Effector memory CD4-positive, alpha-beta T cell (primary cell): ENCODE data around the gene RBM48.
"Not testable (repeated sequence)": the region's sequence is repeated elsewhere in the genome, so short reads cannot be mapped to it uniquely, and the experiment has no call there.

Experiments
- DNase-seq, 3 donors: peaks; one replicate each; pipeline ENCODE4 v3.0.0-alpha.2; 2020
- H3K27ac ChIP-seq: 2 replicates; pipeline ENCODE4 v1.7.0; 2013; ENCODE audit warnings: mild to moderate bottlenecking, low read length, moderate library complexity; ENCODE audit not compliant: insufficient read depth, poor library complexity, severe bottlenecking
- H3K27me3 ChIP-seq: replicated peaks from 2 replicates; pipeline ENCODE4 v1.7.0; 2013; ENCODE audit warnings: mild to moderate bottlenecking, low read length; ENCODE audit not compliant: insufficient read depth, control insufficient read depth, poor library complexity, severe bottlenecking
- H3K36me3 ChIP-seq: 2 replicates; pipeline ENCODE4 v1.7.0; 2013; ENCODE audit warnings: mild to moderate bottlenecking, low read length, moderate library complexity; ENCODE audit not compliant: control insufficient read depth, insufficient read depth
- H3K4me1 ChIP-seq: 2 replicates; pipeline ENCODE4 v1.7.0; 2013; ENCODE audit warnings: low read length, mild to moderate bottlenecking; ENCODE audit not compliant: control insufficient read depth, insufficient read depth, poor library complexity, severe bottlenecking
- H3K4me3 ChIP-seq: 2 replicates; pipeline ENCODE4 v1.7.0; 2013; ENCODE audit warnings: low read length, low read depth, mild to moderate bottlenecking; ENCODE audit not compliant: insufficient read depth, poor library complexity, severe bottlenecking
- H3K9me3 ChIP-seq: 2 replicates; pipeline ENCODE4 v1.7.0; 2013; ENCODE audit warnings: mild to moderate bottlenecking, low read length, moderate library complexity; ENCODE audit not compliant: control insufficient read depth

The RBM48 gene

DNA sequence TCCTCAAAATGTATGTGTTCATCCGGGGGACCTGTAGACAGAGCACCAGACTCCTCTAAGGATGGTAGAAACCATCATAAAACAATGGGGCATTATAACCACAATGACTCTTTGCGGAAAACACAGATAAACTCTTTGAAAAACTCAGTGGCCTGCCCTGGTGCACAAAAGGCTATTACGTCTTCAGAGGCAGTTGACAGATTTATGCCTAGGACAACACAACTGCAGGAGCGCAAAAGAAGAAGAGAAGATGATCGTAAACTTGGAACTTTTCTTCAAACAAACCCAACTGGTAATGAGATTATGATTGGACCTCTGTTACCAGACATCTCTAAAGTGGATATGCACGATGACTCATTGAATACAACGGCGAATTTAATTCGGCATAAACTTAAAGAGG, 6.0 kb downstream of the RBM48 start:
- Histone ChIP-seq H3K4me3 (no peak overlapping the region), H3K27ac (no peak overlapping the region), H3K27me3 (no peaks in the 10 kb centered on the region), H3K9me3 (no peaks in the 10 kb centered on the region), H3K4me1 (no peaks in the 10 kb centered on the region), H3K36me3 (peaks cover 79% of the 10 kb centered on the region)
- no peak for DNase-seq

DNA sequence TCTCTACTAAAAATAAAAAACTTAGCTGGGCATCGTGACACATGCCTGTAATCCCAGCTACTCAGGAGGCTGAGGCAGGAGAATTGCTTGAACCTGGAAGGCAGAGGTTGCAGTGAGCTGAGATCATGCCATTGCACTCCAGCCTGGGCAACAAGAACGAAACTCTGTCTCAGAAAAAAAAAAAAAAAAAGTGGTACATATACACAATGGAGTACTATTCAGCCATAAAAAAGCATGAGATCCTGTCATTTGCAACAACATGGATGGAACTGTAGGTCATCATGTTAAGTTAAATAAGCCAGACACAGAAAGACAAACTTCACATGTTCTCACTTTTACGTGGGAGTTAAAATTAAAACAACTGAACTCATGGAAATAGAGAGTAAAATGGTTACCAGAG, 14.9 kb downstream of the RBM48 start:
- not testable (repeated sequence) for H3K36me3 ChIP-seq, H3K4me1 ChIP-seq, H3K27me3 ChIP-seq, H3K27ac ChIP-seq, H3K9me3 ChIP-seq, DNase-seq, H3K4me3 ChIP-seq

DNA sequence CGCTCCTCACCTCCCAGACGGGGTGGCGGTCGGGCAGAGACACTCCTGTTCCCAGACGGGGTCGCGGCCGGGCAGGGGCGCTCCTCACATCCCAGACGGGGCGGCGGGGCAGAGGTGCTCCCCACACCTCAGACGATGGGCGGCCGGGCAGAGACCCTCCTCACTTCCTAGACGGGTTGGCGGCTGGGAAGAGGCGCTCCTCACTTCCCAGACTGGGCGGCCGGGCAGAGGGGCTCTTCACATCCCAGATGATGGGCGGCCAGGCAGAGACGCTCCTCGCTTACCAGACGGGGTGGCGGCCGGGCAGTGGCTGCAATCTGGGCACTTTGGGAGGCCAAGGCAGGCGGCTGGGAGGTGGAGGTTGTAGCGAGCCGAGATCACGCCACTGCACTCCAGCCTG, 16.5 kb downstream of the RBM48 start:
- H3K27me3 ChIP-seq, result not testable (repeated sequence)

DNA sequence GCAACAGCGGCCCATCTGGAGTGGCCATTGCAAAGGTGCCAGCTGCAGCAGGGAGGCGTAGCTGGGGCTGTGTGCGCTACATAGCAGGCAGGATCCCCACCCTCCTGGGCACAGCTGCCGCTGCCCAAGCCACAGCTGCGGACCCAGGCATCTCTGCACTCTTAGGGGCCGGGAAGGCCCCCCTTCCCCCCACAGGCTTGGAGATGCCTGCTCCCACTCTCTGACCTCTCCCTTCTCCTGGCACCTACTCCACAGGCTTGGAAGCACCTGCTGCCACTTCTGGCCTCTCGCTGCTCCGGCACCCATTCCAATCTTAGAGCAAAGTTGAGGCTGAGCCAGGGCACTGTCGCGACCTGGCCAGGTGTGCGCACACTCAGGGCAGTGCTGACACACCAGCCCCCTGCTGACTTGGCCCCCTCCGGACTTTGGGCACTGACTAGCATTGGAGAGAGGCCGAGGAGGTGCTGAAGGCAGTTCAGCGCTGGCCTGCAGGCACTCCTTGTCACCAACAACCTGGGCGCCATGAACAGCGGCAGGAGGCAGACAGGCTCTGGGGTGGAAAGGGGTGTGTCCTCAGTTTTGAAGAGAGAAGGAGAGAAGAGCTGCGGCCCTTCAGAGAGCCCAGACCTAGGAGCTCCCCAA, 18.4 kb downstream of the RBM48 start:
- Histone ChIP-seq H3K36me3 (no peaks in the 10 kb centered on the region), H3K4me3 (no peak overlapping the region), H3K27me3 (no peaks in the 10 kb centered on the region), H3K4me1 (no peaks in the 10 kb centered on the region), H3K9me3 (no peaks in the 10 kb centered on the region), H3K27ac (no peak overlapping the region)
- DNase-seq, result no peak

More for the DNA sequence above, 16.5 kb downstream of the RBM48 start:
- not testable (repeated sequence) for H3K27ac ChIP-seq, H3K4me1 ChIP-seq, DNase-seq, H3K4me3 ChIP-seq, H3K36me3 ChIP-seq, H3K9me3 ChIP-seq

DNA sequence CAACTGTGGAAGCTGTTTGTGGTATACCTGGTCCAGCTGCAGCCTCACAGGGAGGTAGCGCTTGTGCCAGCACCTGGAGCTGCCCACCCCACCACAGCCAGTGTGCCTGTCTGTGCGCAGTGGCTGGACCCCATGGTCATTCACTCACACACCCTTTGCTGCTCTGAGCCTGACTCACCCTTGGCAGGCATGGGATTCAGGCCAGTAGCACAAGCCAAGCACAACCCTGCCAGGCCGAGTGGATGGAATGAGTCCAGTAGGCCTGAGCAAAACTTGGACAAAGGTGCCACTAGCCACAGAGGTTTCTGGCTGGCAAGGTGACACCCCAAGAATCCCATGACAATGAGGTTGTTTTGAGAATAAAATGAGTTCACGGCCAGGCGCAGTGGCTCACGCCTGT, 19.0 kb downstream of the RBM48 start:
- no peak overlapping the region for H3K4me3 ChIP-seq
- no peaks in the 10 kb centered on the region for H3K9me3 ChIP-seq
- no peak overlapping the region for H3K27ac ChIP-seq
- H3K27me3 ChIP-seq, result no peaks in the 10 kb centered on the region
- no peaks in the 10 kb centered on the region for H3K4me1 ChIP-seq
- H3K36me3 ChIP-seq, result no peaks in the 10 kb centered on the region
- DNase-seq, result no peak

DNA sequence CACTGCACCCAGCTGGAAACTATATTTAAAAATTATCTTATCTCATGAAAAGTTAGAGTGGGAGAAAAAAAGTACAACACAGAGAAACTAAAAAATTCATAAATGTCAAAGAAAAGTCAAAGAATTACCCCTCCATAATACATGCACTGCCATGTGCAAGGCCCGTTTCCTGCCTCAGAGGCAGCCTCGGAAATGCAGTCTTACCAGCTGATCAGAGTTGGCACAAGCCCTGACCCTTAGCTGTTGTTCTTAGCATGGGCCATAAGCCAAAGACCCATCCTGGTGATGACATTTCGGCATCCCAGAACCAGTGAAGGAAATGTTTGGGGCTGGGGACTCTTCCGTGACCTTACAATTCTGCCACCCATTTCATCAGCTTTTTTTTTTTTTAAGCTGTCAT, 21.6 kb downstream of the RBM48 start:
- no peak for DNase-seq
- Histone ChIP-seq H3K36me3 (no peaks in the 10 kb centered on the region), H3K4me3 (no peak overlapping the region), H3K27me3 (no peaks in the 10 kb centered on the region), H3K27ac (no peak overlapping the region), H3K9me3 (no peaks in the 10 kb centered on the region), H3K4me1 (no peaks in the 10 kb centered on the region)

DNA sequence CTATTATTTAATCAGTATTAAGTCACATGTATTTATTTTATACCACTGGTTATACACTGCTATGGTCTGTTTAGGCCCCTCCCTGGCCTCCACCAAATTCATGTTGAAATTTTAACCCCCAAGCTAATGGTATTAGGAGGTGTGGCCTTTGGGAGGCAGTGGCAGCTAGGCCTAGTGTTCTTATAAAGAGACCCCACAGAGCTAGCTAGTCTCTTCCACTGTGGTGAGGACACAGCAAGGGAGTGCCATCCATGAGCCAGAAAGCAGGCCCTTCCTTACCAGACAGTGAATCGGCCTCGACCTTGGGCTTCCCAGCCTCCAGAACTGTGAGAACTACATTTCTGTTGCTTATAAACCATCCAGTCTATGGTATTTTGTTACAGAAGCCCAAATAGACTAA, 28.7 kb downstream of the RBM48 start:
- Histone ChIP-seq H3K4me3 (no peak overlapping the region), H3K27ac (no peak overlapping the region), H3K4me1 (no peaks in the 10 kb centered on the region), H3K36me3 (peaks cover 20% of the 10 kb centered on the region), H3K9me3 (no peaks in the 10 kb centered on the region), H3K27me3 (no peaks in the 10 kb centered on the region)
- DNase-seq, result no peak

DNA sequence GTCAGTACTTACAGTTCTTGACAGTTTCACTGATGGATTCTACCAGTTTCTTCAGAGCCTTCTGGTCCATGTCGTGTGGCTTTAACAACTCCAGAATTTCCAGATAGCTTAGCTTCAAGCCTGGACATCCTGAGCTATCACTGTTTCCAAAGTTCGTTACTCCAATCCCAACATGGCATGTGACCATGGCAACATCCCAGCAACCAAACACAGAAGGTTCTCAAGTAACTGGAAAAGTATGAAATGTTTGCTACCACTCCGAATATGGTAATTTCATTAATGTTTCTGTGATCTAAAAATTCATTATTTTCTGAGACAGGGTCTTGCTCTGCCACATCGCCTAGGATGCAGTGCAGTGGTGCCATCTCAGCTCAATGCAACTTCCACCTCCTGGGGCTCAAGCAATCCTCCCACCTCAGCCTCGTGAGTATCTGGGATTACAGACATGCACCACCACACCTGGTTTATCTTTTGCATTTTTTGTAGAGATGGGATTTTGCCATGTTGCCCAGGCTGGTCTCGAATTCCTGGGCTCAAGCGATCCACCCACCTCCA, 29.3 kb downstream of the RBM48 start:
- Histone ChIP-seq H3K4me1 (no peaks in the 10 kb centered on the region), H3K4me3 (no peak overlapping the region), H3K27ac (no peak overlapping the region), H3K9me3 (no peaks in the 10 kb centered on the region), H3K27me3 (no peaks in the 10 kb centered on the region), H3K36me3 (peaks cover 25% of the 10 kb centered on the region)
- no peak for DNase-seq

DNA sequence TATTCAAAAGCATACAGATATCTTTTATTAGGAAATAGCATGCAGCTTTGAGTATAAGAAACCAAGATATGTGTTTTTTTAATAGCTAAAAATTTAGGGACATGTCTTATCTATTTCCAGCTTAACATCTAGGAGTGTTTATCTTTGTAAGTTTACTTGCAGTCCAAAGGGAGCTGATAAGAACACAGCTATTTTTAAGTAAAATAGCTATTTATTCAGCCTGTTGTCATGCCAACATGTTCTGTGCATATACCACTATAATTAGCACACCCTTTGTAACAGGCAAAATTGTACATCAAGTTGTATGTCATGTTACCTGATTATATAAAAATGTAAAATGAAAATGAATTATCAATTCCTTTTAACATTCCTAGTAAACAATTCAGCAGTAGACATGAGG, 32.0 kb downstream of the RBM48 start:
- Histone ChIP-seq H3K27ac (no peak overlapping the region), H3K27me3 (no peaks in the 10 kb centered on the region), H3K9me3 (no peaks in the 10 kb centered on the region), H3K4me1 (no peaks in the 10 kb centered on the region), H3K36me3 (peaks cover 42% of the 10 kb centered on the region), H3K4me3 (no peak overlapping the region)
- DNase-seq, result no peak

DNA sequence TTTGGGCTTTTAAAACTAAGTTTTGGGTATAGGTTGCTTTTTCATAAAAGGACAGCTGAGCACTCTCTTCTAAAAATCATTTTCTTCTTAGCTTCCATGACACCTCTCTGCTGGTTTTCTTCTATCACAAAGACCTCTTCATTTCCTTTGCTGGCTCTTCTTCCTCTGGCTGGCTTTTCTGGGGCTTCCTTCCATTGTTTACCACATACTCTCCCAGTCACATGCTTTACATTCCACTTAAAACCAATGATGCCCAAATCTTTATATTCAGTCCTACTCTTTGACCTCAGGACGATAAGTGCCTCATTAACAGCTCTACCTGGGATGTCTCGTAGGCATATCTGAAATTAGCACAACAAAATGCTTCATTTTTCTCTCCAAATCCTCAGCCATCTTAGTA, 34.8 kb downstream of the RBM48 start:
- Histone ChIP-seq H3K27ac (no peak overlapping the region), H3K9me3 (no peaks in the 10 kb centered on the region), H3K4me3 (no peak overlapping the region), H3K4me1 (no peaks in the 10 kb centered on the region), H3K27me3 (no peaks in the 10 kb centered on the region), H3K36me3 (peaks cover 52% of the 10 kb centered on the region)
- no peak for DNase-seq
